HepG2 (cell line): ENCODE measurements around the gene ESPNL. TPM values are rescaled to one million over a fixed set of nuclear protein-coding genes. Genes with fewer than 3 reads are reported as not detected.

ENCODE experiments used
- ARID3A ChIP-seq: IDR thresholded peaks from 2 replicates; pipeline ENCODE4 v1.6.1; 2012; ENCODE audit warnings: low read depth, low read length, improper control_type of control experiment
- RERE ChIP-seq: IDR thresholded peaks from 2 replicates; pipeline ENCODE4 v1.6.1; 2016; ENCODE audit warnings: low read depth, missing genetic modification reagents, missing compliant biosample characterization
- SOX5 ChIP-seq: IDR thresholded peaks from 2 replicates; pipeline ENCODE4 v1.6.1; 2016; ENCODE audit warnings: borderline replicate concordance
- TBP ChIP-seq: sonication (generic); formaldehyde crosslinking; IDR thresholded peaks from 2 replicates; pipeline ENCODE4 v1.5.0; 2020; ENCODE audit warnings: missing genetic modification reagents
- TP53 ChIP-seq: sonication (generic); formaldehyde crosslinking; conservative IDR thresholded peaks from 2 replicates; pipeline ENCODE4 v1.4.0; 2020; ENCODE audit warnings: missing genetic modification reagents
- ZBTB26 ChIP-seq: IDR thresholded peaks from 2 replicates; pipeline ENCODE4 v1.6.1; 2016; ENCODE audit warnings: missing compliant biosample characterization, missing genetic modification reagents, borderline replicate concordance
- polyA plus RNA-seq, 8 experiments: library from polyadenylated mRNA; depleted of rRNA in 3 of 8; stranded (reverse) in 7 of 8; unstranded in 1 of 8; fragments of >200 nt; fragmentation: Illumina TruSeq in 4 of 8; extraction: Trizol in 4 of 8; gene quantifications; 2 replicates each; pipeline versions ENCODE4 v1.2.1 to v1.2.3, GENCODE V29; 2011 to 2016; ENCODE audit warnings: low read depth in 4 of 8, missing spikeins in 1 of 8, mixed read lengths in 1 of 8; ENCODE audit not compliant: insufficient read depth in 1 of 8
- total RNA-seq, 5 experiments: library from RNA; depleted of rRNA; stranded (reverse); fragments of >200 nt; fragmentation: Illumina TruSeq; extraction: Trizol; gene quantifications; 2 replicates each; pipeline ENCODE4 v1.2.3, GENCODE V29; 2016; ENCODE audit warnings: low read depth in 1 of 5
- TF ChIP-seq, protein P1 (sequence below): sonication (generic); formaldehyde crosslinking; IDR thresholded peaks from 2 replicates; pipeline ENCODE4 v1.9.0; 2021; ENCODE audit warnings: missing genetic modification reagents, borderline replicate concordance

The ESPNL gene
- total and polyA plus RNA-seq, 2 of the 13 experiments (the other 11 are each of a cell fraction or from before 2014, with no cell fraction given): 0.45 to 0.80 TPM

DNA sequence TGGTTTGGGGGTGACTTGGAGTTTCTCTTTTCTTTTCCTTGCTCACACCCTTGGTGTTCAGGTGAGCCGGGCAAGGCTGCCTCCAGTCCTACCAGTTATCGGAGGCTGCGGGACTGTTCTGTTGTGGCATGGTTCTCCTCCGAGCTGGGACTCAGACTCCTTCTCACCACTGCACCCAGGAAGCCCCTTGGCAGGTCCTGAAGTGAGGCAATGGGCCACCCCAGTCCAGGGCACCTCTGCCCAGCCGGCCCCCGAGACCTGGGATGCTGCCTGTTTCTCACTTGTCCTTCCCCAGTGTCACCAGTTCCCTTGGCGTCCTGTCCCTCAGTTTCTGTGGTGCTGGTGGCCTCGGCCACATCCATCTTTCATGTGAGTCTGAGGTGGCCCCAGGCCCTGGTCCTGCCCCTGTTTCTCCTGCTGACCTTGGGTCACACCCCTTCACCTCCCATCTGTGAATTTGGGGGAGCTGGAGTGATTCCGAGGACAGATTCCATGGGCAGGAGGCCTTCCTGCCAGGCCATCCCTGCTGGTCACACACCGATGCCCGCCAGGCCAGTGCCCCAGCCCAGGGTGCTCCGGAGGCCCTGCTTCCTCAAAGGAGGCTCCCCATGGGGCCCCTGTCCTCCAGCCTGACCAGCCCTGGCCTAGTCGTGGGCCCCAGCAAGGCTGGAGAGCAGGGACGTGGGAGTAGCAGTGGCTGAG lies 31.8 kb downstream of the ESPNL start (continued):
- TF ChIP-seq TP53 (no peak), TBP (CRISPR knock-in tag) (no peak), ZBTB26 (CRISPR knock-in tag) (no peak), RERE (no peak), ARID3A (no peak), SOX5 (CRISPR knock-in tag) (no peak)
- TF ChIP-seq, protein P1, sequence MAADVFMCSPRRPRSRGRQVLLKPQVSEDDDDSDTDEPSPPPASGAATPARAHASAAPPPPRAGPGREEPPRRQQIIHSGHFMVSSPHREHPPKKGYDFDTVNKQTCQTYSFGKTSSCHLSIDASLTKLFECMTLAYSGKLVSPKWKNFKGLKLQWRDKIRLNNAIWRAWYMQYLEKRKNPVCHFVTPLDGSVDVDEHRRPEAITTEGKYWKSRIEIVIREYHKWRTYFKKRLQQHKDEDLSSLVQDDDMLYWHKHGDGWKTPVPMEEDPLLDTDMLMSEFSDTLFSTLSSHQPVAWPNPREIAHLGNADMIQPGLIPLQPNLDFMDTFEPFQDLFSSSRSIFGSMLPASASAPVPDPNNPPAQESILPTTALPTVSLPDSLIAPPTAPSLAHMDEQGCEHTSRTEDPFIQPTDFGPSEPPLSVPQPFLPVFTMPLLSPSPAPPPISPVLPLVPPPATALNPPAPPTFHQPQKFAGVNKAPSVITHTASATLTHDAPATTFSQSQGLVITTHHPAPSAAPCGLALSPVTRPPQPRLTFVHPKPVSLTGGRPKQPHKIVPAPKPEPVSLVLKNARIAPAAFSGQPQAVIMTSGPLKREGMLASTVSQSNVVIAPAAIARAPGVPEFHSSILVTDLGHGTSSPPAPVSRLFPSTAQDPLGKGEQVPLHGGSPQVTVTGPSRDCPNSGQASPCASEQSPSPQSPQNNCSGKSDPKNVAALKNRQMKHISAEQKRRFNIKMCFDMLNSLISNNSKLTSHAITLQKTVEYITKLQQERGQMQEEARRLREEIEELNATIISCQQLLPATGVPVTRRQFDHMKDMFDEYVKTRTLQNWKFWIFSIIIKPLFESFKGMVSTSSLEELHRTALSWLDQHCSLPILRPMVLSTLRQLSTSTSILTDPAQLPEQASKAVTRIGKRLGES (CRISPR knock-in tag): no peak
